SJCRH30 (cell line): ENCODE results near the gene ETDA. TPM values are rescaled to one million over a fixed set of nuclear protein-coding genes. Genes with fewer than 3 reads are reported as not detected.

ENCODE experiments used
- DNase-seq, 2 experiments: peaks; one replicate each; pipeline ENCODE4 v3.0.0-alpha.2; 2015 to 2020
- H3K27ac ChIP-seq: fragments of 250-450 bp; sonication (Bioruptor Pico); 2 replicates; pipeline ENCODE4 v1.5.1; 2020; ENCODE audit warnings: mild to moderate bottlenecking, moderate library complexity
- H3K27me3 ChIP-seq: fragments of 250-450 bp; sonication (Bioruptor Pico); 2 replicates; pipeline ENCODE4 v1.5.1; 2020; ENCODE audit warnings: mild to moderate bottlenecking, moderate library complexity
- H3K36me3 ChIP-seq: fragments of 250-450 bp; sonication (Bioruptor Pico); 2 replicates; pipeline ENCODE4 v1.5.1; 2020; ENCODE audit warnings: mild to moderate bottlenecking, moderate library complexity
- H3K4me1 ChIP-seq: fragments of 250-450 bp; sonication (Bioruptor Pico); 2 replicates; pipeline ENCODE4 v1.5.1; 2020; ENCODE audit warnings: mild to moderate bottlenecking, moderate library complexity
- H3K4me3 ChIP-seq: fragments of 250-450 bp; sonication (Bioruptor Pico); 2 replicates; pipeline ENCODE4 v1.5.1; 2020; ENCODE audit warnings: mild to moderate bottlenecking, moderate library complexity
- H3K9me3 ChIP-seq: fragments of 250-450 bp; sonication (Bioruptor Pico); replicated peaks from 2 replicates; pipeline ENCODE4 v1.5.1; 2020; ENCODE audit warnings: mild to moderate bottlenecking, moderate library complexity
- total RNA-seq: library from RNA; depleted of rRNA; stranded (reverse); fragments of >200 nt; shearing (Covaris generic); gene quantifications from 2 replicates; pipeline ENCODE4 v1.2.3, GENCODE V29; 2014; rRNA removed

ETDA gene
- total RNA-seq, 1 experiment from 2014 or later, result not detected

DNA sequence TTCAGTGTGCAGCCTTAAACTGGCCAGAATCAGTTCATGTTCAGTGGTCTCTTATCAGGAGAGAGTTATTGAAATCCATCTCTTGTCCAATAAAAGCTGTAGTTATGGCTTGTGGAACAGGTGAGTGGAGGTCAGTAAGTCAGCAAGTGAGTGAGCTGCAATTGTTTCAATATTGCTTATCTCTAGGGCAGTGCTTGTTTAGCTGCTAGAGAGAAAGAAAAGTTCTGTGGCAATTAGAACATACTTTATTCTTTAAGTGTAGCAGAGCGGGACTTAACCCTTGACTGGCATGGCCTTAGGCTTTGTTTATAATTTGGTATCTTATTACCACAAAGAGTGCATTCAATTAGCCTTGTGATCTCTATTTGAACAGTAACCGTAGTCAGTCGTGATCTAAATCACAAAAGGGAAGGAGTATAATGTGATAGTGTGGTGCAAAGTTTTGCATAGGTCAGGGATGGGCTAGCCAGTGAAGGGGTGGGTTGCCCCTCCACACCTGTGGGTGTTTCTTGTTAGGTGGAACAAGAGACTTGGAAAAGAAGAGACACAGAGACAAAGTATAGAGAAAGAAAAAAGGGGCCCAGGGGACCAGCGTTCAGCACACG lies 50.5 kb downstream of the ETDA start:
- H3K36me3 ChIP-seq, result no peaks in the 10 kb centered on the region
- H3K27me3 ChIP-seq, result no peaks in the 10 kb centered on the region
- DNase-seq, result no peak
- no peak overlapping the region for H3K27ac ChIP-seq
- H3K4me1 ChIP-seq, result no peaks in the 10 kb centered on the region
- H3K9me3 ChIP-seq, result no peaks in the 10 kb centered on the region
- no peak overlapping the region for H3K4me3 ChIP-seq

Other genes with a start within 250 kb of the ETDA start
- 21.0 and 21.6 TPM in 2 replicates for gene RTL8B, start 229.5 kb upstream of the ETDA start, total RNA-seq
- gene RTL8C, start 219.7 kb upstream of the ETDA start, total RNA-seq, result 79.1 and 82.5 TPM in 2 replicates
- gene RTL8A, start 199.9 kb upstream of the ETDA start, total RNA-seq, result 18.8 TPM in 2 replicates
- 1.1 and 1.3 TPM in 2 replicates for gene SMIM10L2B, start 153.3 kb upstream of the ETDA start, total RNA-seq
- gene ETDB, start 131.5 kb upstream of the ETDA start, total RNA-seq, result not detected in 2 replicates
- gene CT55, start 80.7 kb upstream of the ETDA start, total RNA-seq, result 0.08 and 0.40 TPM in 2 replicates
- gene ETDC, start 57.4 kb downstream of the ETDA start, total RNA-seq, result not detected in 2 replicates
- gene ZNF75D, start 92.0 kb downstream of the ETDA start, total RNA-seq, result 9.6 and 11.0 TPM in 2 replicates
- 5.5 and 7.4 TPM in 2 replicates for gene ZNF449, start 92.7 kb downstream of the ETDA start, total RNA-seq
- gene SMIM10L2A, start 169.9 kb downstream of the ETDA start, total RNA-seq, result not detected in 2 replicates